HG02763 (cell line): ENCODE data around the gene CLGN.
"Not testable (repeated sequence)": the region's sequence is repeated elsewhere in the genome, so short reads cannot be mapped to it uniquely, and the experiment has no call there.

ENCODE experiments used
- ATAC-seq: cut with Tn5 transposase; IDR thresholded peaks from one replicate; pipeline ENCODE4 v1.9.1; 2021; ENCODE audit warnings: mild to moderate bottlenecking, moderate library complexity; ENCODE audit not compliant: unreplicated experiment

CLGN gene

DNA sequence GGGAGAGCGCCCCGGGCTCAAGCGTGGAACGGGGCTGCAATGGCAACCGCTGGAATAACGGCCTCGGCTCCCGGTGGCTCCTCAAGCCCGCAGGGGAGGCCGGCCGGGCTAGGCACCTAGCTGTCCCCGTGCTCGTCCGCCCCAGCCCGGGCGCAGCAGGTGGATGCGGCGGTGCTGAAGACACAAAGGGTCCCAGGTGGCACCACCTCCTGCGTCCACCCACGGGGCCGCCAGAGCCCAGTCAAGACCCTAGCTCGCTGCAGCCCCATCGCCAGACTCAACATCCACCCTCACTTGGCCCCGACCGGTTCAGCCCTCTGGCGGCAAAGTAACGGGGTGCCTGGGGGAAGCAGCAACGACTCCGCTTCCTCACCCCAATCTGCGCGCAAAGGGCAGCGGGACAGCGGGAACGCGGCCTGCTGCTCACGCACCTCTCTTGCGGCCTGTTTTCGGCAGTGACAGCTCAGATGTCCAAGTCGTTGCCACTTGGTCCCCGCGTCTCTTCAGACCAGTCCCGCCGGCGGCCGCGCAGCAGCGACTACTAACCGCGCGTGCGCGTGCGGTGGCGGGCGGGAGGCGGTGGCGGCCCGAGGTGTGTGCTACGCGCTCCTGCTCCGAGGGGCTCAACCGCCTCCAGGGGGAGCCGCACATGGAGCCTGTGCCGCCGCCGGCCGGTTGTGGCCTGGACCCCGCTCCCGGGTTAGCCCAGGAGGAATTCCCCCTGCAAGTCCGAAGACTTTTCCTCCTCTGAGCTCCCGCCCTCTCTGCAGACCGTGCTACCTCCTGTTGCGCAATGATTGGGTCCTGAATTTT, at the start of gene CLGN:
CLGN (minus strand) TSS at position 543 of the 813 bp plus-strand sequence. CDS start 14,570 bp downstream, outside the sequence.
- peak; percentile 87 for ATAC-seq

DNA sequence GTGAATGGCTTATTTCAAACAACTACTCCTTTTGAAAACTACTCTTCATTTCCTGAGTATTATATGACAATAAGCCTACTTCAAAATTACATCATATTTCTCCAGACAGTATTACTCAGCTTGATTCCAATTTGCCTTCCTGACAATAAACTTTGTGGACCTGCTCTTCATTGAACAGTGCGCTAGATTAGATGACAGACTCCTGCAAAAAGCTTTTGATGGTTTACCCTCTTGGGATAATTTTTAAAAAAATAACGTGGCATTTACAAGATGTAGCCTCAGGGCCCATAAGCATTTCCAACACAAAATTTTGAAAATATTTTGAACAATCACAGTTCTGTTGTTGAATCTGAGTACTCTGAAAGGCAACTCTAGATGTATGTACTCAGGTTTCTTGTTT, 44.7 kb upstream of the CLGN start:
- ATAC-seq, result no peak

GRCh38 chr4:140469791-140470733, 42.6 kb upstream of the CLGN start:
- no peak for ATAC-seq

DNA sequence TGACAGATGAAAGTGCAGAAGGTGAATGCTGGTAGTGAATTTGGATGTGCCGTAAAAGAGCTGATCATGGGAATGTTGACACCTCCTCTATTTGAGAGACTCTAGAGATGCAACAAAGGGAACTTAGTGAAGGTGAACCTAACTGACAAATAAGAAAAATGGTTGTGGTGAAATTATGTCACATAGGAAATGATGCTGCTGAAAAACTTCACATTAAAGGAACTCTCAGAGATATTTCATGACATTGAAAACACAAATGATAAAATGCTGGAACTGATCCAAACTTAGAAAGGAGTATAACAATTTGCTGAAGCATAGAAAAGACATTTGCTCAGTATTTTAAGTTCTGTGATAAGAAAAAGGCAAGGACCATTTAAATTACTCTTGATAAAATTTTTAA, 38.7 kb upstream of the CLGN start:
- ATAC-seq, result no peak

DNA sequence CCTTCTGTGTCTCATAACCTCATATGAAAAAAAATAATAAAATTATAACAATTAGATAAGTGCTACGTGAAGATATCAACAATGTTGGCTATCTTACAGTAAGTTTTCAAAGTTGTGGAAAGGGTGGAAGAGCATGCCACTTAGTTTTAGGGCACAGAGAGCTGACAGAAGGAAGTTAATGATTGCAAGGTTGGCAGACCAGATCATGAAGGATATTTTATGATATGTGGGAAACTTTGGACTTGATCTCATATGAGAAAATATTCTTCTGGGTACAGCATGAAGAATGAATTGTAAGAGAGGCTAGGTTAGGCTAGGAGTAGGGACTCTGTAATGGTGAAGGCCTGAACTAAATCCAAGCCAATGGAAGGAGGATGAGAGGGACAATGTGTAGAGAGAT, 36.2 kb upstream of the CLGN start:
- ATAC-seq, result no peak

DNA sequence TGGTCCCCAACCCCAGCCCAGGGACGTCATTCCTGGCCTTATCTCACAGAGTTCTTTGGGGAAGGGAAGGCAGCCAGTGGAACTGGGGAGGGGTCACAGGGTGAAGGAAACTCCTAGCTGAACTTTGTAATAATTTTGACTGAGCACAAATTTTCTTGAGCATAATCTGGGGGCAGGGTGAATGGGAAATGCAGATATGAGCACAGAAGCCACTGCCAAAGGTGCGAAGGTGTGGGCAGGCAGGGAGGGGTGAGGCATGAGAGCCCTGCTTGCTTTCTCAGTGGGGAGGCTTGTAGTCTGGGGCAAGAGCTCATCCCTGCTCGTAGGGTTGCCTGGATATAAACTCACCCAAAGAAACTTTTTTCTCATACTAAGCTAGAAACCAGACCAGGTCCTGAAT, 35.7 kb upstream of the CLGN start:
- ATAC-seq, result no peak

DNA sequence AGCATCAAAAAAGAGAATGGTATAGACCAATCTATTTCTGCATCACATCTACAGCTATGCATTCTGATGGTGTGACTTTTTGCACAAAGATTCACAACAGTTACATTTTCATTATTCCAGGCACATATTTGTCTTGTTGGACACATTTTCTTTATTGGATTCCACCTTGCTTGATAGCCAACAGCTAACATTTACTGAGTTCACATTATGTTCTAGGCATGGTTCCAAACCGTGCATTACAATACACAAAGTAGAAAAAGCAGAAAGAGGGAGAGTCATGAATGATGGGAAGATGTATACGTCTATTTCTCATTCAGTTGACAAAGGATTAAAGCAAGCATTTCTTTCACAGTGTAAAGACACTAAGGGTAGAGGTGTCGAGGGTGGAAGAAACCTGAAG, 22.9 kb upstream of the CLGN start:
- no peak for ATAC-seq

- ATAC-seq, result no peak
Observed at GRCh38 chr4:140448830-140449229, 21.4 kb upstream of the CLGN start.

GRCh38 chr4:140448162-140448561, 20.7 kb upstream of the CLGN start:
- ATAC-seq, result no peak

- ATAC-seq, result not testable (repeated sequence)
Observed at GRCh38 chr4:140444347-140444746, 16.9 kb upstream of the CLGN start.

GRCh38 chr4:140439644-140440142, 12.2 kb upstream of the CLGN start:
- ATAC-seq, result no peak

GRCh38 chr4:140427919-140428471, 547 bp upstream of the CLGN start:
- no peak for ATAC-seq

- ATAC-seq, result peak; percentile 7
Observed at GRCh38 chr4:140426610-140427105, 790 bp downstream of the CLGN start.

DNA sequence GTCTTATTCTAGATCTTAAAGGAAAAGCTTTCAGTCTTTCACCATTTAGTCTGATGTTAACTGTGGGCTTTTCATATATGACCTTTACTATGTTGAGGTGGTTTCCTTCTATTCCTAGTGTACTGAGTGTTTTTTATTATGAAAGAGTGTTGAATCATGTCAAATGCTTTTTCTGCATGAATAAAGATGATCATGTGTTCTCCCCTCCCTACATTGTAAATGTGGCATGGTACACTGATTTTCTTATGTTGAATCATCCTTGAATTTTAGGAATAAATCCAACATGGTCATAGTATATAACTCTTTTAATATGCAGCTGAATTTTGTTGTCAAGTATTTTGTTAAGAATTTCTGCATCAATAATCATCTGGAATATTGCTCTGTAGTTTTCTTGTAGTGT, 4.3 kb downstream of the CLGN start:
- no peak for ATAC-seq

DNA sequence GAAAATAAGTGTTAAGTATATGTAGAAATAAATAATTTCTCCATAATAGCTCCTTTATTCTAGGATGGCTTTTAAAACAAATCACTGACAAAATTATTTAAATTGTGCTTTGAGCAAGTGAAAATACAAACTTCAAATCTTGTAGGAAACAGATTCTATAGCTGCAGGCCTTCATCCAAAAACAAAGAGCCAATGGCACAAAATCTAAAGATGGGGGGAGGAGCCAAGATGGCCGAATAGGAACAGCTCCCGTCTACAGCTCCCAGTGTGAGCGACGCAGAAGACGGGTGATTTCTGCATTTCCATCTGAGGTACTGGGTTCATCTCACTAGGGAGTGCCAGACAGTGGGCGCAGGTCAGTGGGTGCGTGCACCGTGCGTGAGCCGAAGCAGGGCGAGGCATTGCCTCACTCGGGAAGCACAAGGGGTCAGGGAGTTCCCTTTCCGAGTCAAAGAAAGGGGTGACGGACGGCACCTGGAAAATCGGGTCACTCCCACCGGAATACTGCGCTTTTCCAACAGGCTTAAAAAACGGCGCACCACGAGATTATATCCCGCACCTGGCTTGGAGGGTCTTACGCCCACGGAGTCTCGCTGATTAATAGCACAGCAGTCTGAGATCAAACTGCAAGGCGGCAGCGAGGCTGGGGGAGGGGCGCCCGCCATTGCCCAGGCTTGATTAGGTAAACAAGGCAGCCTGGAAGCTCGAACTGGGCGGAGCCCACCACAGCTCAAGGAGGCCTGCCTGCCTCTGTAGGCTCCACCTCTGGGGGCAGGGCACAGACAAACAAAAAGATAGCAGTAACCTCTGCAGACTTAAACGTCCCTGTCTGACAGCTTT, 14.1 kb downstream of the CLGN start:
- ATAC-seq, result not testable (repeated sequence)

- no peak for ATAC-seq
Observed at GRCh38 chr4:140408974-140409373, 18.5 kb downstream of the CLGN start.

GRCh38 chr4:140406292-140406691, 21.2 kb downstream of the CLGN start:
- ATAC-seq, result no peak

- no peak for ATAC-seq
Observed at GRCh38 chr4:140400111-140400510, 27.3 kb downstream of the CLGN start.

DNA sequence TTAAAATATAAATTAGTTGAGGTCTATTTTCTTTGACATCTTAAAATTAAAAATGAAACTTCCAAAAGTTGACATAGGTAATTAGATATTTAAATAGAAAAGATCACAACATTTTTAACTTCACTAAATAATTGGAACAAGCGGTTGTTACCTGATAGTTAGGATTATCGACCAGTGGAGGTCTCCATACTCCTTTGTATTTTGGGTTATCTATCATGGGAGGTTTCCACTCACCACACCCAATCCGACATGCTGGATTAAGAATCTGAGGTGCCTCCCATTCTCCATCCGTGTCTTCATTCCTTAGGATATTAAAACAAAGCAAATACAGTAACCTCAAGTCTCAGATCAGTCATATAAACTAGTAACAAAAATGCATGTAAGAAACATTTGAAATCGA, 31.8 kb downstream of the CLGN start:
- no peak for ATAC-seq

DNA sequence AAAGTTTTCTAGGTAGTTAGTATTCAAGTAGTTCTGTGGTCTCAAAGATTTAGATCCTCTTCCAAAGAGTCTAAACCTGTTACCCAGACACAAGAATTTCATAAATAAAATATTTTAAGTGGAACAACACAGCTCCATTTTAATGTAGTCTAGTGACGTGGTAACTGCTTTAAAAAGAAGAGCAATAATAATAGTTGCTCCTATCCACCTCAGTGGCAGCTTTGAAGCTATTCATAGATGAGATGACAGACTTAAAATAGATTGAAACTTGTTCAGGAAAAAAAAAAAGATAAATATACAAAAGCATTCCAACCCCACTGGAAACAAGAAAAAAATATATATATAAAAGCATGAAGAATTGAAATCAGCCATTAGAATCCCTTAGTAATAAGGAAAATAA, 39.4 kb downstream of the CLGN start:
- no peak for ATAC-seq
